CD4-positive, CD25-positive, alpha-beta regulatory T cell (primary cell): ENCODE data around the gene ITSN1. TPM values are rescaled to one million over a fixed set of nuclear protein-coding genes. Genes with fewer than 3 reads are reported as not detected.
A peak's percentile ranks its signal among the peaks of the same experiment; 100 is the strongest.

Source experiments
- ATAC-seq, 2 donors: fragments of 150-1000 bp; cut with Tn5 transposase; one replicate each; pipeline ENCODE4 v1.10.0; 2021; ENCODE audit warnings: low read depth in 2 of 2, moderate number of reproducible peaks in 2 of 2, moderate library complexity in 1 of 2
- DNase-seq, 3 donors: peaks; one replicate each; pipeline versions ENCODE4 v3.0.0 to v3.0.0-alpha.2; 2012 to 2022; ENCODE audit warnings: mixed read lengths in 1 of 3
- H3K27ac ChIP-seq: one replicate; pipeline ENCODE4 v1.7.0; 2013; ENCODE audit warnings: mild to moderate bottlenecking, low read length; ENCODE audit not compliant: insufficient read depth, poor library complexity, severe bottlenecking
- H3K27me3 ChIP-seq: one replicate; pipeline ENCODE4 v1.7.0; 2013; ENCODE audit warnings: low read length; ENCODE audit not compliant: control insufficient read depth, insufficient read depth
- H3K36me3 ChIP-seq: one replicate; pipeline ENCODE4 v1.7.0; 2013; ENCODE audit warnings: mild to moderate bottlenecking, low read length, moderate library complexity; ENCODE audit not compliant: control insufficient read depth, insufficient read depth
- H3K4me1 ChIP-seq: 2 replicates; pipeline ENCODE4 v1.7.0; 2013; ENCODE audit warnings: mild to moderate bottlenecking, low read length; ENCODE audit not compliant: insufficient read depth, control insufficient read depth, poor library complexity, severe bottlenecking
- H3K4me3 ChIP-seq: one replicate; pipeline ENCODE4 v1.7.0; 2013; ENCODE audit warnings: low read depth, mild to moderate bottlenecking, low read length, moderate library complexity
- H3K9me3 ChIP-seq, 2 experiments: 1 replicate in 1 of 2; 2 replicates in 1 of 2; pipeline ENCODE4 v1.7.0; 2013; ENCODE audit warnings: low read length in 2 of 2, mild to moderate bottlenecking in 1 of 2, moderate library complexity in 1 of 2; ENCODE audit not compliant: control insufficient read depth in 2 of 2
- H3K27ac Mint-ChIP-seq, 3 donors: one replicate each; pipeline ENCODE4 v1.8.0; 2020 to 2022; ENCODE audit warnings: mild to moderate bottlenecking in 3 of 3, mixed read lengths in 3 of 3, moderate library complexity in 2 of 3
- H3K27me3 Mint-ChIP-seq: one replicate; pipeline ENCODE4 v1.8.0; 2022; ENCODE audit warnings: mild to moderate bottlenecking, mixed read lengths
- H3K36me3 Mint-ChIP-seq: one replicate; pipeline ENCODE4 v1.8.0; 2020; ENCODE audit warnings: mixed read lengths
- H3K4me1 Mint-ChIP-seq, 4 donors: one replicate each; pipeline ENCODE4 v1.8.0; 2020 to 2022; ENCODE audit warnings: mixed read lengths in 4 of 4, mild to moderate bottlenecking in 1 of 4
- H3K4me3 Mint-ChIP-seq, 4 donors: one replicate each; pipeline ENCODE4 v1.8.0; 2020 to 2022; ENCODE audit warnings: mild to moderate bottlenecking in 4 of 4, mixed read lengths in 4 of 4, moderate library complexity in 3 of 4
- H3K9me3 Mint-ChIP-seq, 7 donors: one replicate each; pipeline ENCODE4 v1.8.0; 2020 to 2022; ENCODE audit warnings: mixed read lengths in 7 of 7, mild to moderate bottlenecking in 3 of 7, moderate library complexity in 2 of 7
- polyA plus RNA-seq, 4 donors: library from polyadenylated mRNA; unstranded; fragments of 300-500 nt; fragmentation: Illumina TruSeq; gene quantifications; one replicate each; pipeline ENCODE4 v1.2.3, GENCODE V29; 2021
- total RNA-seq: library from RNA; stranded (reverse); gene quantifications from one replicate; pipeline ENCODE4 v1.2.3, GENCODE V29; 2022

Gene ITSN1
- total and polyA plus RNA-seq, 5 donors from 2014 or later: 0.17 to 1.1 (median 0.44) TPM

GRCh38 chr21:33813832-33814365 is 171.6 kb downstream of the ITSN1 start:
- no peaks in the 10 kb centered on the region for H3K4me1 Mint-ChIP-seq
- Histone ChIP-seq H3K9me3 (no peaks in the 10 kb centered on the region), H3K36me3 (no peaks in the 10 kb centered on the region), H3K4me3 (no peak overlapping the region), H3K4me1 (no peaks in the 10 kb centered on the region), H3K27ac (no peak overlapping the region), H3K27me3 (no peaks in the 10 kb centered on the region)
- DNase-seq: no peak
- H3K27me3 Mint-ChIP-seq: peaks cover 6% of the 10 kb centered on the region
- no peak for ATAC-seq
- no peak overlapping the region for H3K4me3 Mint-ChIP-seq
- H3K36me3 Mint-ChIP-seq: no peaks in the 10 kb centered on the region
- H3K9me3 Mint-ChIP-seq: no peaks in the 10 kb centered on the region
- H3K27ac Mint-ChIP-seq: no peak overlapping the region

GRCh38 chr21:33815143-33815707 is 172.9 kb downstream of the ITSN1 start:
- no peak overlapping the region for H3K27ac ChIP-seq
- Mint-ChIP-seq H3K27ac (peak overlapping the region in 1 of 3 donors; percentile 76), H3K27me3 (peaks cover 6% of the 10 kb centered on the region), H3K9me3 (no peaks in the 10 kb centered on the region), H3K4me1 (no peaks in the 10 kb centered on the region), H3K36me3 (no peaks in the 10 kb centered on the region), H3K4me3 (no peak overlapping the region)
- no peaks in the 10 kb centered on the region for H3K27me3 ChIP-seq
- H3K4me3 ChIP-seq: no peak overlapping the region
- no peaks in the 10 kb centered on the region for H3K36me3 ChIP-seq
- no peaks in the 10 kb centered on the region for H3K4me1 ChIP-seq
- DNase-seq (peak in 1 of 3 donors; percentile 6), ATAC-seq (no peak)
- H3K9me3 ChIP-seq: no peaks in the 10 kb centered on the region

GRCh38 chr21:33816174-33816573 is 173.9 kb downstream of the ITSN1 start:
- no peak overlapping the region for H3K27ac ChIP-seq
- Mint-ChIP-seq H3K9me3 (no peaks in the 10 kb centered on the region), H3K4me3 (no peak overlapping the region), H3K4me1 (no peaks in the 10 kb centered on the region), H3K36me3 (no peaks in the 10 kb centered on the region), H3K27ac (no peak overlapping the region), H3K27me3 (peaks cover 6% of the 10 kb centered on the region)
- no peak overlapping the region for H3K4me3 ChIP-seq
- ATAC-seq: no peak
- H3K4me1 ChIP-seq: no peaks in the 10 kb centered on the region
- DNase-seq: no peak
- no peaks in the 10 kb centered on the region for H3K36me3 ChIP-seq
- H3K27me3 ChIP-seq: no peaks in the 10 kb centered on the region
- no peaks in the 10 kb centered on the region for H3K9me3 ChIP-seq

GRCh38 chr21:33817138-33817537 is 174.8 kb downstream of the ITSN1 start:
- no peaks in the 10 kb centered on the region for H3K4me1 ChIP-seq
- no peaks in the 10 kb centered on the region for H3K27me3 ChIP-seq
- H3K4me3 ChIP-seq: no peak overlapping the region
- Mint-ChIP-seq H3K36me3 (no peaks in the 10 kb centered on the region), H3K27me3 (peaks cover 6% of the 10 kb centered on the region), H3K4me1 (no peaks in the 10 kb centered on the region), H3K27ac (no peak overlapping the region), H3K4me3 (no peak overlapping the region), H3K9me3 (no peaks in the 10 kb centered on the region)
- H3K9me3 ChIP-seq: no peaks in the 10 kb centered on the region
- no peak overlapping the region for H3K27ac ChIP-seq
- ATAC-seq (no peak), DNase-seq (no peak)
- H3K36me3 ChIP-seq: no peaks in the 10 kb centered on the region

- ATAC-seq: no peak
Measured at GRCh38 chr21:33817663-33818451, 175.6 kb downstream of the ITSN1 start.

GRCh38 chr21:33820230-33820770 is 178.0 kb downstream of the ITSN1 start:
- no peaks in the 10 kb centered on the region for H3K9me3 ChIP-seq
- H3K27ac Mint-ChIP-seq: no peak overlapping the region
- DNase-seq: no peak
- no peaks in the 10 kb centered on the region for H3K4me1 Mint-ChIP-seq
- no peak overlapping the region for H3K4me3 Mint-ChIP-seq
- no peaks in the 10 kb centered on the region for H3K36me3 ChIP-seq
- H3K9me3 Mint-ChIP-seq: no peaks in the 10 kb centered on the region
- ATAC-seq: no peak
- H3K36me3 Mint-ChIP-seq: no peaks in the 10 kb centered on the region
- H3K4me1 ChIP-seq: no peaks in the 10 kb centered on the region
- H3K27ac ChIP-seq: no peak overlapping the region
- no peak overlapping the region for H3K4me3 ChIP-seq
- peaks cover 11% of the 10 kb centered on the region for H3K27me3 Mint-ChIP-seq
- no peaks in the 10 kb centered on the region for H3K27me3 ChIP-seq

More at GRCh38 chr21:33817663-33818451, 175.6 kb downstream of the ITSN1 start:
- H3K27ac ChIP-seq: no peak overlapping the region
- Mint-ChIP-seq H3K36me3 (no peaks in the 10 kb centered on the region), H3K4me1 (no peaks in the 10 kb centered on the region), H3K4me3 (no peak overlapping the region), H3K27me3 (peaks cover 6% of the 10 kb centered on the region), H3K9me3 (no peaks in the 10 kb centered on the region), H3K27ac (no peak overlapping the region)
- no peaks in the 10 kb centered on the region for H3K36me3 ChIP-seq
- H3K4me3 ChIP-seq: no peak overlapping the region
- no peak for DNase-seq
- no peaks in the 10 kb centered on the region for H3K27me3 ChIP-seq
- no peaks in the 10 kb centered on the region for H3K4me1 ChIP-seq
- no peaks in the 10 kb centered on the region for H3K9me3 ChIP-seq

GRCh38 chr21:33820798-33821197 is 178.5 kb downstream of the ITSN1 start:
- no peak for ATAC-seq
- no peaks in the 10 kb centered on the region for H3K9me3 ChIP-seq
- Mint-ChIP-seq H3K27ac (no peak overlapping the region), H3K4me3 (no peak overlapping the region), H3K27me3 (peaks cover 11% of the 10 kb centered on the region), H3K36me3 (no peaks in the 10 kb centered on the region), H3K9me3 (no peaks in the 10 kb centered on the region), H3K4me1 (no peaks in the 10 kb centered on the region)
- H3K4me1 ChIP-seq: no peaks in the 10 kb centered on the region
- no peaks in the 10 kb centered on the region for H3K36me3 ChIP-seq
- no peaks in the 10 kb centered on the region for H3K27me3 ChIP-seq
- no peak overlapping the region for H3K27ac ChIP-seq
- no peak for DNase-seq
- no peak overlapping the region for H3K4me3 ChIP-seq
